ENCODE results near the gene PPP2CA.

- TF ChIP-seq, protein P1, sequence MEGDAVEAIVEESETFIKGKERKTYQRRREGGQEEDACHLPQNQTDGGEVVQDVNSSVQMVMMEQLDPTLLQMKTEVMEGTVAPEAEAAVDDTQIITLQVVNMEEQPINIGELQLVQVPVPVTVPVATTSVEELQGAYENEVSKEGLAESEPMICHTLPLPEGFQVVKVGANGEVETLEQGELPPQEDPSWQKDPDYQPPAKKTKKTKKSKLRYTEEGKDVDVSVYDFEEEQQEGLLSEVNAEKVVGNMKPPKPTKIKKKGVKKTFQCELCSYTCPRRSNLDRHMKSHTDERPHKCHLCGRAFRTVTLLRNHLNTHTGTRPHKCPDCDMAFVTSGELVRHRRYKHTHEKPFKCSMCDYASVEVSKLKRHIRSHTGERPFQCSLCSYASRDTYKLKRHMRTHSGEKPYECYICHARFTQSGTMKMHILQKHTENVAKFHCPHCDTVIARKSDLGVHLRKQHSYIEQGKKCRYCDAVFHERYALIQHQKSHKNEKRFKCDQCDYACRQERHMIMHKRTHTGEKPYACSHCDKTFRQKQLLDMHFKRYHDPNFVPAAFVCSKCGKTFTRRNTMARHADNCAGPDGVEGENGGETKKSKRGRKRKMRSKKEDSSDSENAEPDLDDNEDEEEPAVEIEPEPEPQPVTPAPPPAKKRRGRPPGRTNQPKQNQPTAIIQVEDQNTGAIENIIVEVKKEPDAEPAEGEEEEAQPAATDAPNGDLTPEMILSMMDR (IDR thresholded peaks at IDR 0.05; ENCODE audit: low read depth, low read length), result no peak
- no peak for TF ChIP-seq POLR2A (IDR thresholded peaks at IDR 0.05; ENCODE audit: extremely low read depth, insufficient read length)
- TF ChIP-seq MYC (IDR thresholded peaks at IDR 0.05; ENCODE audit: low read depth, low read length), result no peak
- TF ChIP-seq, protein P2, sequence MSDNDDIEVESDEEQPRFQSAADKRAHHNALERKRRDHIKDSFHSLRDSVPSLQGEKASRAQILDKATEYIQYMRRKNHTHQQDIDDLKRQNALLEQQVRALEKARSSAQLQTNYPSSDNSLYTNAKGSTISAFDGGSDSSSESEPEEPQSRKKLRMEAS (IDR thresholded peaks at IDR 0.05; ENCODE audit: low read depth, low read length), result no peak
Observed at GRCh38 chr5:134228624-134229023, 2.8 kb upstream of the PPP2CA start.
